ENCODE measurements around the gene CYBC1.

DNA sequence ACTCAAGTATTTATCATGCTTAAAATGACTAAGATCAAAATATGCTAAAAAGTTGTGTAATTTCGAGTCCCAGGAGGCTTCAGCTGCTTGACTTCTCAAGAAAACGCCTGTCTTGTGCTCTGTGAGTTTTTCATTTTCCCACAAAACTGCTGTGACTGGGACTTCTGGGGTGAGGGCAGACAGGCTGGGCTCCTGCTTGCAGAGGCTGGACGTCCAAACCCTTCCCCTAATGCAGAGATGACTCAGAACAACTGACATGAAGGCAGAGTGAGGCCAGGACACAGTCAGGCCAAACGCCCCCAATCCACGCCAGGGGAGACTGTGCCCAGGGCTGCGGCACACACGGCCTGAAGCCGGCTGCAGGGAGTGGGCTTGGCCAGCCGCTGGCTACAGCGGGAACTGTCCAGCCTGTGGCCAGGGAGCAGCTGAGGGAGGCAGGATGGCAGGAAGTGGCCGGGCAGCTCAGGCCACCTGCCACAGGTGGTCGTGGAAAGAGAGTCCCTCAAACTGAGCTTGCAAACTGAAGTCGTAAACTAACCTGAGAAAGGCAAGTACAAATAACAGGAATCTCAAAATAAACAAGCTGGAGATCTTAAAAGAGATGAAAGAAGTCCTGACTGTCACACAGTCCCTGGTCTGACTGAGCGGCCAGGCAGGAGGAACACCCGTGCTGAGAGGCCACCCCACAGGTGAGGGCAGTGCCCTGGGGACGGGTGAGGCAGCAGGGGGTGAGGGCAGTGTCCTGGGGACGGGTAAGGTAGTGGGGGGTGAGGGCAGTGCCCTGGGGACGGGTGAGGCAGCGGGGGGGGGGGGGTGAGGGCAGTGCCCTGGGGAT, 53.7 kb downstream of the CYBC1 start:
- TF ChIP-seq, protein P1, sequence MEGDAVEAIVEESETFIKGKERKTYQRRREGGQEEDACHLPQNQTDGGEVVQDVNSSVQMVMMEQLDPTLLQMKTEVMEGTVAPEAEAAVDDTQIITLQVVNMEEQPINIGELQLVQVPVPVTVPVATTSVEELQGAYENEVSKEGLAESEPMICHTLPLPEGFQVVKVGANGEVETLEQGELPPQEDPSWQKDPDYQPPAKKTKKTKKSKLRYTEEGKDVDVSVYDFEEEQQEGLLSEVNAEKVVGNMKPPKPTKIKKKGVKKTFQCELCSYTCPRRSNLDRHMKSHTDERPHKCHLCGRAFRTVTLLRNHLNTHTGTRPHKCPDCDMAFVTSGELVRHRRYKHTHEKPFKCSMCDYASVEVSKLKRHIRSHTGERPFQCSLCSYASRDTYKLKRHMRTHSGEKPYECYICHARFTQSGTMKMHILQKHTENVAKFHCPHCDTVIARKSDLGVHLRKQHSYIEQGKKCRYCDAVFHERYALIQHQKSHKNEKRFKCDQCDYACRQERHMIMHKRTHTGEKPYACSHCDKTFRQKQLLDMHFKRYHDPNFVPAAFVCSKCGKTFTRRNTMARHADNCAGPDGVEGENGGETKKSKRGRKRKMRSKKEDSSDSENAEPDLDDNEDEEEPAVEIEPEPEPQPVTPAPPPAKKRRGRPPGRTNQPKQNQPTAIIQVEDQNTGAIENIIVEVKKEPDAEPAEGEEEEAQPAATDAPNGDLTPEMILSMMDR (tag by site-specific recombination; IDR thresholded peaks at IDR 0.05), result no peak
- TF ChIP-seq BCL11A (tag by site-specific recombination; IDR thresholded peaks at IDR 0.05; ENCODE audit: low read depth), result no peak
- TF ChIP-seq, protein P2, sequence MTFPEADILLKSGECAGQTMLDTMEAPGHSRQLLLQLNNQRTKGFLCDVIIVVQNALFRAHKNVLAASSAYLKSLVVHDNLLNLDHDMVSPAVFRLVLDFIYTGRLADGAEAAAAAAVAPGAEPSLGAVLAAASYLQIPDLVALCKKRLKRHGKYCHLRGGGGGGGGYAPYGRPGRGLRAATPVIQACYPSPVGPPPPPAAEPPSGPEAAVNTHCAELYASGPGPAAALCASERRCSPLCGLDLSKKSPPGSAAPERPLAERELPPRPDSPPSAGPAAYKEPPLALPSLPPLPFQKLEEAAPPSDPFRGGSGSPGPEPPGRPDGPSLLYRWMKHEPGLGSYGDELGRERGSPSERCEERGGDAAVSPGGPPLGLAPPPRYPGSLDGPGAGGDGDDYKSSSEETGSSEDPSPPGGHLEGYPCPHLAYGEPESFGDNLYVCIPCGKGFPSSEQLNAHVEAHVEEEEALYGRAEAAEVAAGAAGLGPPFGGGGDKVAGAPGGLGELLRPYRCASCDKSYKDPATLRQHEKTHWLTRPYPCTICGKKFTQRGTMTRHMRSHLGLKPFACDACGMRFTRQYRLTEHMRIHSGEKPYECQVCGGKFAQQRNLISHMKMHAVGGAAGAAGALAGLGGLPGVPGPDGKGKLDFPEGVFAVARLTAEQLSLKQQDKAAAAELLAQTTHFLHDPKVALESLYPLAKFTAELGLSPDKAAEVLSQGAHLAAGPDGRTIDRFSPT (tag by site-specific recombination; IDR thresholded peaks at IDR 0.05), result no peak
- TF ChIP-seq, protein P3, sequence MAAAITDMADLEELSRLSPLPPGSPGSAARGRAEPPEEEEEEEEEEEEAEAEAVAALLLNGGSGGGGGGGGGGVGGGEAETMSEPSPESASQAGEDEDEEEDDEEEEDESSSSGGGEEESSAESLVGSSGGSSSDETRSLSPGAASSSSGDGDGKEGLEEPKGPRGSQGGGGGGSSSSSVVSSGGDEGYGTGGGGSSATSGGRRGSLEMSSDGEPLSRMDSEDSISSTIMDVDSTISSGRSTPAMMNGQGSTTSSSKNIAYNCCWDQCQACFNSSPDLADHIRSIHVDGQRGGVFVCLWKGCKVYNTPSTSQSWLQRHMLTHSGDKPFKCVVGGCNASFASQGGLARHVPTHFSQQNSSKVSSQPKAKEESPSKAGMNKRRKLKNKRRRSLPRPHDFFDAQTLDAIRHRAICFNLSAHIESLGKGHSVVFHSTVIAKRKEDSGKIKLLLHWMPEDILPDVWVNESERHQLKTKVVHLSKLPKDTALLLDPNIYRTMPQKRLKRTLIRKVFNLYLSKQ (tag by site-specific recombination; IDR thresholded peaks at IDR 0.05; ENCODE audit: borderline replicate concordance), result no peak
- TF ChIP-seq, protein P4, sequence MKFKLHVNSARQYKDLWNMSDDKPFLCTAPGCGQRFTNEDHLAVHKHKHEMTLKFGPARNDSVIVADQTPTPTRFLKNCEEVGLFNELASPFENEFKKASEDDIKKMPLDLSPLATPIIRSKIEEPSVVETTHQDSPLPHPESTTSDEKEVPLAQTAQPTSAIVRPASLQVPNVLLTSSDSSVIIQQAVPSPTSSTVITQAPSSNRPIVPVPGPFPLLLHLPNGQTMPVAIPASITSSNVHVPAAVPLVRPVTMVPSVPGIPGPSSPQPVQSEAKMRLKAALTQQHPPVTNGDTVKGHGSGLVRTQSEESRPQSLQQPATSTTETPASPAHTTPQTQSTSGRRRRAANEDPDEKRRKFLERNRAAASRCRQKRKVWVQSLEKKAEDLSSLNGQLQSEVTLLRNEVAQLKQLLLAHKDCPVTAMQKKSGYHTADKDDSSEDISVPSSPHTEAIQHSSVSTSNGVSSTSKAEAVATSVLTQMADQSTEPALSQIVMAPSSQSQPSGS (tag by site-specific recombination; IDR thresholded peaks at IDR 0.05; ENCODE audit: low read depth), result no peak
- no peak for TF ChIP-seq SP2 (tag by site-specific recombination; IDR thresholded peaks at IDR 0.05)
- TF ChIP-seq ZBTB21 (tag by site-specific recombination; IDR thresholded peaks at IDR 0.05), result no peak
- TF ChIP-seq ZNF76 (tag by site-specific recombination; IDR thresholded peaks at IDR 0.05; ENCODE audit: borderline replicate concordance, low read depth), result no peak
- no peak for TF ChIP-seq ZIC2 (tag by site-specific recombination; IDR thresholded peaks at IDR 0.05)
- TF ChIP-seq, protein P5, sequence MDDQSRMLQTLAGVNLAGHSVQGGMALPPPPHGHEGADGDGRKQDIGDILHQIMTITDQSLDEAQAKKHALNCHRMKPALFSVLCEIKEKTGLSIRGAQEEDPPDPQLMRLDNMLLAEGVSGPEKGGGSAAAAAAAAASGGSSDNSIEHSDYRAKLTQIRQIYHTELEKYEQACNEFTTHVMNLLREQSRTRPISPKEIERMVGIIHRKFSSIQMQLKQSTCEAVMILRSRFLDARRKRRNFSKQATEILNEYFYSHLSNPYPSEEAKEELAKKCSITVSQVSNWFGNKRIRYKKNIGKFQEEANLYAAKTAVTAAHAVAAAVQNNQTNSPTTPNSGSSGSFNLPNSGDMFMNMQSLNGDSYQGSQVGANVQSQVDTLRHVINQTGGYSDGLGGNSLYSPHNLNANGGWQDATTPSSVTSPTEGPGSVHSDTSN (CRISPR knock-in tag; IDR thresholded peaks at IDR 0.05), result no peak
- TF ChIP-seq, protein P6, sequence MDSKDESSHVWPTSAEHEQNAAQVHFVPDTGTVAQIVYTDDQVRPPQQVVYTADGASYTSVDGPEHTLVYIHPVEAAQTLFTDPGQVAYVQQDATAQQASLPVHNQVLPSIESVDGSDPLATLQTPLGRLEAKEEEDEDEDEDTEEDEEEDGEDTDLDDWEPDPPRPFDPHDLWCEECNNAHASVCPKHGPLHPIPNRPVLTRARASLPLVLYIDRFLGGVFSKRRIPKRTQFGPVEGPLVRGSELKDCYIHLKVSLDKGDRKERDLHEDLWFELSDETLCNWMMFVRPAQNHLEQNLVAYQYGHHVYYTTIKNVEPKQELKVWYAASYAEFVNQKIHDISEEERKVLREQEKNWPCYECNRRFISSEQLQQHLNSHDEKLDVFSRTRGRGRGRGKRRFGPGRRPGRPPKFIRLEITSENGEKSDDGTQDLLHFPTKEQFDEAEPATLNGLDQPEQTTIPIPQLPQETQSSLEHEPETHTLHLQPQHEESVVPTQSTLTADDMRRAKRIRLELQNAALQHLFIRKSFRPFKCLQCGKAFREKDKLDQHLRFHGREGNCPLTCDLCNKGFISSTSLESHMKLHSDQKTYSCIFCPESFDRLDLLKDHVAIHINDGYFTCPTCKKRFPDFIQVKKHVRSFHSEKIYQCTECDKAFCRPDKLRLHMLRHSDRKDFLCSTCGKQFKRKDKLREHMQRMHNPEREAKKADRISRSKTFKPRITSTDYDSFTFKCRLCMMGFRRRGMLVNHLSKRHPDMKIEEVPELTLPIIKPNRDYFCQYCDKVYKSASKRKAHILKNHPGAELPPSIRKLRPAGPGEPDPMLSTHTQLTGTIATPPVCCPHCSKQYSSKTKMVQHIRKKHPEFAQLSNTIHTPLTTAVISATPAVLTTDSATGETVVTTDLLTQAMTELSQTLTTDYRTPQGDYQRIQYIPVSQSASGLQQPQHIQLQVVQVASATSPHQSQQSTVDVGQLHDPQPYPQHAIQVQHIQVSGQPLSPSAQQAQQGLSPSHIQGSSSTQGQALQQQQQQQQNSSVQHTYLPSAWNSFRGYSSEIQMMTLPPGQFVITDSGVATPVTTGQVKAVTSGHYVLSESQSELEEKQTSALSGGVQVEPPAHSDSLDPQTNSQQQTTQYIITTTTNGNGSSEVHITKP (tag by site-specific recombination; IDR thresholded peaks at IDR 0.05), result no peak
- TF ChIP-seq ZNF23 (tag by site-specific recombination; IDR thresholded peaks at IDR 0.05; ENCODE audit: borderline replicate concordance), result no peak
- no peak for TF ChIP-seq ZNF133 (tag by site-specific recombination; IDR thresholded peaks at IDR 0.05)
